Measurements from ENCODE around the gene ADAMTS12. TPM values are rescaled to one million over a fixed set of nuclear protein-coding genes. Genes with fewer than 3 reads are reported as not detected.

The ADAMTS12 gene
- total RNA-seq, 1 experiment from 2014 or later, result 0.05 TPM

GRCh38 chr5:33696411-33696810 is 195.4 kb downstream of the ADAMTS12 start:
- Histone ChIP-seq H3K27ac (ENCODE audit: low read depth, low read length) (no peak overlapping the region), H3K27me3 (ENCODE audit: insufficient read depth, low read length) (no peaks in the 10 kb centered on the region; the same call in none of the 2 replicates), H3K9me2 (ENCODE audit: insufficient read depth) (no peaks in the 10 kb centered on the region), H3K4me2 (ENCODE audit: low read length) (no peak overlapping the region), H3K36me3 (ENCODE audit: control insufficient read depth in 1 of 2, insufficient read depth in 2 of 2, low read length in 2 of 2) (no peaks in the 10 kb centered on the region), H3K9me3 (ENCODE audit: control insufficient read depth in 1 of 2, insufficient read depth in 1 of 2, low read depth in 1 of 2, low read length in 2 of 2) (no peaks in the 10 kb centered on the region), H4K20me1 (ENCODE audit: insufficient read depth) (no peaks in the 10 kb centered on the region), H3K4me3 (replicated peaks in 1 of 2; ENCODE audit: low read depth in 1 of 2, low read length in 2 of 2) (no peak overlapping the region), H3K9ac (ENCODE audit: low read length) (no peak overlapping the region), H3K79me2 (ENCODE audit: insufficient read depth, low read length) (no peaks in the 10 kb centered on the region), H2AFZ (ENCODE audit: low read depth, low read length, poor library complexity, severe bottlenecking) (no peak overlapping the region), H3K4me1 (ENCODE audit: control insufficient read depth in 1 of 2, insufficient read depth in 2 of 2, low read length in 2 of 2) (no peaks in the 10 kb centered on the region)
- TF ChIP-seq RAD21 (IDR thresholded peaks at IDR 0.05; ENCODE audit: low read depth), result no peak
- TF ChIP-seq CBX3 (IDR thresholded peaks at IDR 0.05; ENCODE audit: low read depth), result no peak
- ChIA-PET POLR2A (no interaction called here), RAD21 (ENCODE audit: low non-redundant PET in 1 of 2, low total read pairs in 2 of 2, uncharacterized antibody in 2 of 2, unreplicated experiment in 2 of 2) (no interaction called here), CTCF (no interaction called here)
- ATAC-seq, result no peak
- no peak for DNase-seq (ENCODE audit: low read depth, low spot score)
- intact Hi-C loops (cut with micrococcal nuclease), result no loop called here
- BruUV-seq (replicated peaks), result no TSS peak

DNA sequence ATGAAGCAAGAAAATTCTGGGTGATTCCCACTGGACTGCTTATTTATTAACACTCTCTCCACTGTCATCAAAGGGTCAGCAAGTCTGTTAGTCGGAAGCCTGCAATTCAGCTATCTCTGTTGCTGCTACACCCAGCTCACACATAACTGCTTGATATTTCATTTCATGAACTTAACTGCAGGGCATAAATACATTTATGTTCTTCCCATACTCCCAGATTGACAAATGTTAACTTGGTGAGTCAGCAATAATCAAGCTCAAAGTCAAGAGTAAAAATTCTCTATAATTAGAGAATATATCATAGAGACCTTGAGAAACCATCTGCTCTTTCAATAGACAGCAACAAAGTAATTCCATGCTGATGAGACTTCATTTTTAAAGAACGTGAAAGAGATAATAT is 198.8 kb downstream of the ADAMTS12 start:
- intact Hi-C loops (cut with micrococcal nuclease), result no loop called here
- BruUV-seq (replicated peaks), result no TSS peak
- peaks cover 3% of the 10 kb centered on the region for H3K27me3 ChIP-seq (ENCODE audit: insufficient read depth, low read length)

DNA sequence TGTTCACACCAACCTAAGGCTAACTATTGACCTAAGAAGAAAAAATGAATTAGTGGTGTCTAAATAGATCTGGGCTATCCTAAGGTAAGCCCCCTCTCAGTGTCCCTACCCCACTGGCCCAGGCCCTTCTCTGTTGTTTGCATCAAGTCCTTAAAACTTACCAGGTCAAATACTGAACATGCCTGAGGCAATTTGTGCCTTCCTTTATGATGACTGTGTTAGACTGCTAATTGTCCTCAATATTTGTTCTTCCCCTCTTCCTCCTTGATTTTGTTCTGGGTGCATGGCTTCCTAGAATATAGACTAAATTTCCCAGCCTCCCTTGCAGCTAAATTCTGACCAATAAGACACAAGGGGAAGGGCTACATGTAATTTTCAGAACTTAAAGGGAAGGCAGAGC is 199.9 kb downstream of the ADAMTS12 start:
- Histone ChIP-seq H4K20me1 (ENCODE audit: insufficient read depth) (no peaks in the 10 kb centered on the region), H3K36me3 (ENCODE audit: control insufficient read depth in 1 of 2, insufficient read depth in 2 of 2, low read length in 2 of 2) (no peaks in the 10 kb centered on the region), H3K9me3 (ENCODE audit: control insufficient read depth in 1 of 2, insufficient read depth in 1 of 2, low read depth in 1 of 2, low read length in 2 of 2) (no peaks in the 10 kb centered on the region), H3K4me3 (replicated peaks in 1 of 2; ENCODE audit: low read depth in 1 of 2, low read length in 2 of 2) (no peak overlapping the region), H3K9me2 (ENCODE audit: insufficient read depth) (no peaks in the 10 kb centered on the region), H3K27me3 (ENCODE audit: insufficient read depth, low read length) (peaks cover 10% of the 10 kb centered on the region), H3K9ac (ENCODE audit: low read length) (no peak overlapping the region), H2AFZ (ENCODE audit: low read depth, low read length, poor library complexity, severe bottlenecking) (no peak overlapping the region), H3K79me2 (ENCODE audit: insufficient read depth, low read length) (no peaks in the 10 kb centered on the region), H3K27ac (ENCODE audit: low read depth, low read length) (no peak overlapping the region), H3K4me2 (ENCODE audit: low read length) (no peak overlapping the region), H3K4me1 (ENCODE audit: control insufficient read depth in 1 of 2, insufficient read depth in 2 of 2, low read length in 2 of 2) (no peaks in the 10 kb centered on the region)
- RAD21 ChIA-PET (ENCODE audit: low non-redundant PET in 1 of 2, low total read pairs in 2 of 2, uncharacterized antibody in 2 of 2, unreplicated experiment in 2 of 2), result no interaction called here
- DNase-seq (ENCODE audit: low read depth, low spot score) (no peak), ATAC-seq (no peak)
- BruUV-seq (replicated peaks), result no TSS peak
- POLR2A ChIA-PET, result no interaction called here
- intact Hi-C loops (cut with micrococcal nuclease), result no loop called here
- CTCF ChIA-PET, result no interaction called here
- no peak for TF ChIP-seq JUND (IDR thresholded peaks at IDR 0.05)
- no peak for TF ChIP-seq CBX3 (IDR thresholded peaks at IDR 0.05; ENCODE audit: low read depth)
- TF ChIP-seq SIN3A (IDR thresholded peaks at IDR 0.05; ENCODE audit: low read depth), result no peak
- no peak for TF ChIP-seq TCF7L2 (IDR thresholded peaks at IDR 0.05; ENCODE audit: borderline replicate concordance, extremely low read depth, insufficient read depth, insufficient read length)
- TF ChIP-seq ZFX (IDR thresholded peaks at IDR 0.05), result no peak
- TF ChIP-seq FOSL1 (IDR thresholded peaks at IDR 0.05; ENCODE audit: low read depth), result no peak
- no peak for TF ChIP-seq REST (IDR thresholded peaks at IDR 0.05; ENCODE audit: low read depth)
- no peak for TF ChIP-seq RAD21 (IDR thresholded peaks at IDR 0.05; ENCODE audit: low read depth)
- no peak for TF ChIP-seq POLR2AphosphoS5 (IDR thresholded peaks at IDR 0.05; ENCODE audit: low read depth, low read length)
- no peak for TF ChIP-seq CEBPB (IDR thresholded peaks at IDR 0.05; ENCODE audit: low read depth)
- no peak for TF ChIP-seq EGR1 (IDR thresholded peaks at IDR 0.05; ENCODE audit: low read depth)
- no peak for TF ChIP-seq SRF (IDR thresholded peaks at IDR 0.05; ENCODE audit: low read depth)
- TF ChIP-seq ZNF274 (IDR thresholded peaks at IDR 0.05; ENCODE audit: low read depth, low read length), result no peak

More for the DNA sequence above, 198.8 kb downstream of the ADAMTS12 start:
- ATAC-seq (no peak), DNase-seq (ENCODE audit: low read depth, low spot score) (no peak)
- H3K9ac ChIP-seq (ENCODE audit: low read length), result no peak overlapping the region
- H2AFZ ChIP-seq (ENCODE audit: low read depth, low read length, poor library complexity, severe bottlenecking), result no peak overlapping the region
- no peaks in the 10 kb centered on the region for H4K20me1 ChIP-seq (ENCODE audit: insufficient read depth)
- TF ChIP-seq CEBPB (IDR thresholded peaks at IDR 0.05; ENCODE audit: low read depth), result no peak
- TF ChIP-seq TCF7L2 (IDR thresholded peaks at IDR 0.05; ENCODE audit: borderline replicate concordance, extremely low read depth, insufficient read depth, insufficient read length), result no peak
- no peaks in the 10 kb centered on the region for H3K36me3 ChIP-seq (ENCODE audit: control insufficient read depth in 1 of 2, insufficient read depth in 2 of 2, low read length in 2 of 2)
- no peaks in the 10 kb centered on the region for H3K4me1 ChIP-seq (ENCODE audit: control insufficient read depth in 1 of 2, insufficient read depth in 2 of 2, low read length in 2 of 2)
- no peak overlapping the region for H3K4me3 ChIP-seq (replicated peaks in 1 of 2; ENCODE audit: low read depth in 1 of 2, low read length in 2 of 2)
- ChIA-PET RAD21 (ENCODE audit: low non-redundant PET in 1 of 2, low total read pairs in 2 of 2, uncharacterized antibody in 2 of 2, unreplicated experiment in 2 of 2) (no interaction called here), CTCF (no interaction called here), POLR2A (no interaction called here)
- H3K4me2 ChIP-seq (ENCODE audit: low read length), result no peak overlapping the region
- no peaks in the 10 kb centered on the region for H3K9me2 ChIP-seq (ENCODE audit: insufficient read depth)
- no peak overlapping the region for H3K27ac ChIP-seq (ENCODE audit: low read depth, low read length)
- H3K79me2 ChIP-seq (ENCODE audit: insufficient read depth, low read length), result no peaks in the 10 kb centered on the region
- no peaks in the 10 kb centered on the region for H3K9me3 ChIP-seq (ENCODE audit: control insufficient read depth in 1 of 2, insufficient read depth in 1 of 2, low read depth in 1 of 2, low read length in 2 of 2)

Data from HCT116 (cell line).